HepG2 (cell line): ENCODE data around the gene SMIM29. TPM values are rescaled to one million over a fixed set of nuclear protein-coding genes. Genes with fewer than 3 reads are reported as not detected.

Experiments used
- ATAC-seq: fragments of 200-7000 bp; cut with Tn5 transposase; 3 replicates; pipeline ENCODE4 v1.9.1; 2020; ENCODE audit warnings: mild to moderate bottlenecking, moderate library complexity
- BruUV-seq: library from RNA; stranded (reverse); fragments of 400-500 nt; replicated peaks from 2 replicates; lab custom pipeline; 2021; lab: Mats Ljungman, UMichigan
- CTCF ChIA-PET: fragments of 300-600 bp; formaldehyde crosslinking; extraction: SDS; loops from one replicate; lab custom pipeline; 2021; ENCODE audit warnings: low total read pairs, inconsistent platforms, low intra/inter-chr PET ratio; lab: Yijun Ruan, JAX
- POLR2A ChIA-PET: fragments of 350-600 bp; sonication (Branson Sonifier 250); formaldehyde crosslinking; loops from one replicate; lab custom pipeline; 2020; ENCODE audit warnings: antibody characterized with exemption, inconsistent platforms; lab: Yijun Ruan, JAX
- DNase-seq: peaks from one replicate; pipeline ENCODE4 v3.0.0-alpha.2; 2015; ENCODE audit warnings: low spot score
- FAIRE-seq: peaks from 3 replicates; lab custom pipeline; 2011; peaks lifted over from hg19 to GRCh38; lab: Jason Lieb, UNC
- H2AFZ ChIP-seq: one replicate; pipeline ENCODE4 v1.6.1; 2011; ENCODE audit warnings: low read length, inconsistent platforms
- H3K27ac ChIP-seq: fragments of 300-600 bp; 3 replicates; pipeline ENCODE4 v1.8.0; 2011; ENCODE audit warnings: mixed run types, mild to moderate bottlenecking, mixed read lengths, low read length, inconsistent platforms; ENCODE audit not compliant: insufficient read depth; ENCODE audit errors: extremely low read length
- H3K27me3 ChIP-seq, 2 experiments: fragments of 200-600 bp in 1 of 2; 2 replicates in 1 of 2; 3 replicates in 1 of 2; pipeline versions ENCODE4 v1.6.0 to v1.8.0; 2011; ENCODE audit warnings: low read length in 2 of 2, mild to moderate bottlenecking in 2 of 2, moderate library complexity in 2 of 2, inconsistent platforms in 1 of 2; ENCODE audit not compliant: insufficient read depth in 2 of 2, control insufficient read depth in 1 of 2
- H3K36me3 ChIP-seq, 2 experiments: fragments of 200-600 bp in 1 of 2; replicated peaks in 1 of 2; 2 replicates in 1 of 2; 3 replicates in 1 of 2; pipeline versions ENCODE4 v1.5.1 to v1.8.0; 2011; ENCODE audit warnings: low read length in 2 of 2, inconsistent platforms in 1 of 2; ENCODE audit not compliant: insufficient read depth in 2 of 2, control insufficient read depth in 1 of 2
- H3K4me1 ChIP-seq: 2 replicates; pipeline ENCODE4 v1.5.1; 2012; ENCODE audit warnings: low read length, inconsistent platforms; ENCODE audit not compliant: insufficient read depth
- H3K4me2 ChIP-seq: 2 replicates; pipeline ENCODE4 v1.6.0; 2011; ENCODE audit warnings: low read depth, low read length, inconsistent platforms
- H3K4me3 ChIP-seq, 3 experiments: fragments of 200-600 bp in 1 of 3; sonication (generic), shearing (Covaris generic) in 1 of 3; replicated peaks in 1 of 3; 2 replicates each; pipeline ENCODE4 v1.5.1; 2011 to 2016; ENCODE audit warnings: low read length in 3 of 3, inconsistent platforms in 2 of 3, low read depth in 2 of 3, mild to moderate bottlenecking in 2 of 3, control low read depth in 1 of 3, mixed read lengths in 1 of 3; ENCODE audit not compliant: insufficient read depth in 1 of 3
- H3K79me2 ChIP-seq: one replicate; pipeline ENCODE4 v1.6.1; 2011; ENCODE audit warnings: low read length, inconsistent platforms; ENCODE audit not compliant: insufficient read depth
- H3K9ac ChIP-seq: 2 replicates; pipeline ENCODE4 v1.6.0; 2011; ENCODE audit warnings: mild to moderate bottlenecking, low read depth, low read length, inconsistent platforms; ENCODE audit not compliant: insufficient read depth
- H3K9me3 ChIP-seq: 2 replicates; pipeline ENCODE4 v1.5.1; 2012; ENCODE audit warnings: mild to moderate bottlenecking, low read length
- H4K20me1 ChIP-seq: 2 replicates; pipeline ENCODE4 v1.6.0; 2011; ENCODE audit warnings: inconsistent platforms, mild to moderate bottlenecking, low read length, moderate library complexity; ENCODE audit not compliant: insufficient read depth
- CREBL2 ChIP-seq: sonication (generic); formaldehyde crosslinking; IDR thresholded peaks from 2 replicates; pipeline ENCODE4 v1.8.1; 2023; ENCODE audit warnings: missing genetic modification reagents, mild to moderate bottlenecking, borderline replicate concordance
- EZH2 ChIP-seq: conservative IDR thresholded peaks from 2 replicates; pipeline ENCODE4 v1.6.1; 2012; ENCODE audit warnings: mild to moderate bottlenecking, low read depth, low read length, moderate library complexity
- FOXP1 ChIP-seq, 2 experiments: fragments of 450-650 bp in 1 of 2; IDR thresholded peaks; 2 replicates each; pipeline ENCODE4 v1.6.1; 2017 to 2018; ENCODE audit warnings: antibody characterized with exemption in 1 of 2
- MYNN ChIP-seq: sonication (generic); formaldehyde crosslinking; IDR thresholded peaks from 2 replicates; pipeline ENCODE4 v1.4.0; 2020; ENCODE audit warnings: mild to moderate bottlenecking, low read depth, missing genetic modification reagents
- NFE2L2 ChIP-seq: fragments of 150-350 bp; IDR thresholded peaks from 2 replicates; pipeline ENCODE4 v1.6.1; 2014; ENCODE audit warnings: low read length
- SIN3B ChIP-seq: fragments of 150-350 bp; IDR thresholded peaks from 2 replicates; pipeline ENCODE4 v1.6.1; 2014; ENCODE audit warnings: low read length
- TCF7 ChIP-seq: sonication (generic); IDR thresholded peaks from 2 replicates; pipeline ENCODE4 v1.6.1; 2016; ENCODE audit warnings: antibody characterized with exemption, low read depth
- THAP11 ChIP-seq: IDR thresholded peaks from 2 replicates; pipeline ENCODE4 v1.6.1; 2016; ENCODE audit warnings: missing biosample characterization, missing genetic modification reagents
- ZFP36L1 ChIP-seq: sonication (generic); formaldehyde crosslinking; IDR thresholded peaks from 2 replicates; pipeline ENCODE4 v1.8.0; 2022; ENCODE audit warnings: mild to moderate bottlenecking, missing genetic modification reagents, moderate library complexity
- ZNF350 ChIP-seq: sonication (generic); formaldehyde crosslinking; IDR thresholded peaks from 2 replicates; pipeline ENCODE4 v1.4.0; 2020; ENCODE audit warnings: mild to moderate bottlenecking, low read depth, missing genetic modification reagents, borderline replicate concordance
- ZNF451 ChIP-seq: sonication (generic); formaldehyde crosslinking; IDR thresholded peaks from 2 replicates; pipeline ENCODE4 v1.5.0; 2020; ENCODE audit warnings: mild to moderate bottlenecking, missing genetic modification reagents
- WGBS: methylation state at CpG from one replicate; pipeline ENCODE4 v1.1.6; 2017; ENCODE audit warnings: low lambda C conversion rate; 5-methylcytosine and 5-hydroxymethylcytosine counted together
- in situ Hi-C: cut with HindIII; loops from 2 replicates; pipeline ENCODE4 v1.10.0; 2017; ENCODE audit warnings: low pct_unique_long_range_greater_than_20kb; ENCODE audit not compliant: extremely low pct_ligation_motif_present
- intact Hi-C: fragments of 100-400 bp; cut with micrococcal nuclease; formaldehyde crosslinking; loops from one replicate; pipeline ENCODE4 v1.10.0; 2022; ENCODE audit not compliant: unreplicated experiment
- polyA plus RNA-seq, 8 experiments: library from polyadenylated mRNA; depleted of rRNA in 3 of 8; stranded (reverse) in 7 of 8; unstranded in 1 of 8; fragments of >200 nt; fragmentation: Illumina TruSeq in 4 of 8; extraction: Trizol in 4 of 8; gene quantifications; 2 replicates each; pipeline versions ENCODE4 v1.2.1 to v1.2.3, GENCODE V29; 2011 to 2016; ENCODE audit warnings: low read depth in 4 of 8, missing spikeins in 1 of 8, mixed read lengths in 1 of 8; ENCODE audit not compliant: insufficient read depth in 1 of 8
- total RNA-seq, 5 experiments: library from RNA; depleted of rRNA; stranded (reverse); fragments of >200 nt; fragmentation: Illumina TruSeq; extraction: Trizol; gene quantifications; 2 replicates each; pipeline ENCODE4 v1.2.3, GENCODE V29; 2016; ENCODE audit warnings: low read depth in 1 of 5
- TF ChIP-seq, protein P1 (sequence below): sonication (generic); formaldehyde crosslinking; IDR thresholded peaks from 2 replicates; pipeline ENCODE4 v1.4.0; 2020; ENCODE audit warnings: missing genetic modification reagents
- TF ChIP-seq, protein P2 (sequence below): sonication (generic); IDR thresholded peaks from 2 replicates; pipeline ENCODE4 v1.6.1; 2016; ENCODE audit warnings: low read depth, borderline replicate concordance

Gene SMIM29
- total and polyA plus RNA-seq, 2 of the 13 experiments (the other 11 are each of a cell fraction or from before 2014, with no cell fraction given) = 8.8 to 15.3 TPM

DNA sequence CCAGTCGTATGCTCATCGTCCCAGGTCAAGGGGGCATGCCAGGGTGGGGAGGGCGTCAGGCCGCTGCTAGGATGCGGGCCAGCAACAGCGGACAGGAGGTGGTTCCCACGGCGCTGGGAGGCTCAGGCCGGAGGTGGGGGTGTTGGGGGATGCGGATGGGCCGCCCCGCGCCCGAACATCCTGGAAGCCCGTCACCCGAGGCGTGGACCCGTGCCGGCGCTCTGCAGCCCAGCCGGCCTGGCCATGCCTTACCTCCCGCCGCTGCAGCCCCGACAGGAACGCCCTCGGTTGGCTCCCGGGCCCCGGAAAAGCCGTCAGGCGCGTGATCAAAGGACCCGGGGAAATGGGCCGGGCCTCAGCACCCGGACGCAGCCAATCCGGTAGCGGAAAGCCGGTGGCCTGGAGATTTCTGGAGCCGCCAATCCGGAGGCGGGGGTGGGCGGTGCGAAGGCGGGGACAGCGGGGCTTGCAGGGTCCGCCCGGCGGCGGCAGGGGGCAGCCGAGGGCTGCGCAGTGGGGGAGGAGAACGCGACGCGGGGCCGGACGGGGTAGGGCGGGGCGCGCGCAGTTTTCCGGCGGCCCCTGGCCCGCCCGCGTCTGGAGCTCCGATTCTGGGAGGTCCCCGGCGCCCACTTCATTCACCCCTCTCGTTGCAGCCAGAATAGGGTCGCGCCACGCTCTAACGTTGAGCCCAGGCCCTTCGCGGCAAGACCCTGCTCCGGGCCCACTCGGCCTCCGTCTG lies at the start of gene SMIM29 (continued):
- TF ChIP-seq, protein P1, sequence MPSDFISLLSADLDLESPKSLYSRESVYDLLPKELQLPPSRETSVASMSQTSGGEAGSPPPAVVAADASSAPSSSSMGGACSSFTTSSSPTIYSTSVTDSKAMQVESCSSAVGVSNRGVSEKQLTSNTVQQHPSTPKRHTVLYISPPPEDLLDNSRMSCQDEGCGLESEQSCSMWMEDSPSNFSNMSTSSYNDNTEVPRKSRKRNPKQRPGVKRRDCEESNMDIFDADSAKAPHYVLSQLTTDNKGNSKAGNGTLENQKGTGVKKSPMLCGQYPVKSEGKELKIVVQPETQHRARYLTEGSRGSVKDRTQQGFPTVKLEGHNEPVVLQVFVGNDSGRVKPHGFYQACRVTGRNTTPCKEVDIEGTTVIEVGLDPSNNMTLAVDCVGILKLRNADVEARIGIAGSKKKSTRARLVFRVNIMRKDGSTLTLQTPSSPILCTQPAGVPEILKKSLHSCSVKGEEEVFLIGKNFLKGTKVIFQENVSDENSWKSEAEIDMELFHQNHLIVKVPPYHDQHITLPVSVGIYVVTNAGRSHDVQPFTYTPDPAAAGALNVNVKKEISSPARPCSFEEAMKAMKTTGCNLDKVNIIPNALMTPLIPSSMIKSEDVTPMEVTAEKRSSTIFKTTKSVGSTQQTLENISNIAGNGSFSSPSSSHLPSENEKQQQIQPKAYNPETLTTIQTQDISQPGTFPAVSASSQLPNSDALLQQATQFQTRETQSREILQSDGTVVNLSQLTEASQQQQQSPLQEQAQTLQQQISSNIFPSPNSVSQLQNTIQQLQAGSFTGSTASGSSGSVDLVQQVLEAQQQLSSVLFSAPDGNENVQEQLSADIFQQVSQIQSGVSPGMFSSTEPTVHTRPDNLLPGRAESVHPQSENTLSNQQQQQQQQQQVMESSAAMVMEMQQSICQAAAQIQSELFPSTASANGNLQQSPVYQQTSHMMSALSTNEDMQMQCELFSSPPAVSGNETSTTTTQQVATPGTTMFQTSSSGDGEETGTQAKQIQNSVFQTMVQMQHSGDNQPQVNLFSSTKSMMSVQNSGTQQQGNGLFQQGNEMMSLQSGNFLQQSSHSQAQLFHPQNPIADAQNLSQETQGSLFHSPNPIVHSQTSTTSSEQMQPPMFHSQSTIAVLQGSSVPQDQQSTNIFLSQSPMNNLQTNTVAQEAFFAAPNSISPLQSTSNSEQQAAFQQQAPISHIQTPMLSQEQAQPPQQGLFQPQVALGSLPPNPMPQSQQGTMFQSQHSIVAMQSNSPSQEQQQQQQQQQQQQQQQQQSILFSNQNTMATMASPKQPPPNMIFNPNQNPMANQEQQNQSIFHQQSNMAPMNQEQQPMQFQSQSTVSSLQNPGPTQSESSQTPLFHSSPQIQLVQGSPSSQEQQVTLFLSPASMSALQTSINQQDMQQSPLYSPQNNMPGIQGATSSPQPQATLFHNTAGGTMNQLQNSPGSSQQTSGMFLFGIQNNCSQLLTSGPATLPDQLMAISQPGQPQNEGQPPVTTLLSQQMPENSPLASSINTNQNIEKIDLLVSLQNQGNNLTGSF (CRISPR knock-in tag) = no peak

DNA sequence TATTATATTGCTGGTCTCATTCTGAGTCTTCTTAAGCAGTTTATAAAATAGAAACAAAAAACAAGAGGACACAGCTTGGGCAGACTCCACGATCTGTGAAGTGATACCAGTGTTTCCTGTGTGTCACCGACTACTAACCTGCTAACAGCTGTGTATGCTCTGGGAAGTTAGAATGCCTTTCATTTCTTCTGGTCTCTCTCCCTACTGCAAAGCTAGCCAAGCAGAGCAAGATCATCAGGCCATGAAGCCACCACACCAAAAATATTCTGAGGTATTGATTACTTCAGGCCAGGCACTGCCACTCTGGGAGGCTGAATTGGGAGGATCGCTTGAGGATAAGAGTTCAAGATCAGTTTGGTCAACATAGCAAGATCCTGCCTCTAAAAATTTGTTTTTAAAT lies 46.9 kb upstream of the SMIM29 start:
- H3K4me3 ChIP-seq = no peak overlapping the region
- H3K79me2 ChIP-seq = no peaks in the 10 kb centered on the region
- TF ChIP-seq MYNN (no peak), ZNF350 (CRISPR knock-in tag) (no peak), TCF7 (no peak), NFE2L2 (no peak), THAP11 (CRISPR knock-in tag) (no peak), ZNF451 (CRISPR knock-in tag) (no peak), ZFP36L1 (CRISPR knock-in tag) (no peak), EZH2 (no peak), CREBL2 (no peak), SIN3B (no peak), FOXP1 (IDR thresholded peaks at IDR 0.05) (no peak), FOXP1 (CRISPR knock-in tag; IDR thresholded peaks at IDR 0.05) (no peak)
- TF ChIP-seq, protein P2, sequence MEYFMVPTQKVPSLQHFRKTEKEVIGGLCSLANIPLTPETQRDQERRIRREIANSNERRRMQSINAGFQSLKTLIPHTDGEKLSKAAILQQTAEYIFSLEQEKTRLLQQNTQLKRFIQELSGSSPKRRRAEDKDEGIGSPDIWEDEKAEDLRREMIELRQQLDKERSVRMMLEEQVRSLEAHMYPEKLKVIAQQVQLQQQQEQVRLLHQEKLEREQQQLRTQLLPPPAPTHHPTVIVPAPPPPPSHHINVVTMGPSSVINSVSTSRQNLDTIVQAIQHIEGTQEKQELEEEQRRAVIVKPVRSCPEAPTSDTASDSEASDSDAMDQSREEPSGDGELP = no peak
- ChIA-PET CTCF (no interaction called here), POLR2A (no interaction called here)
- H3K27ac ChIP-seq = no peak overlapping the region
- H3K36me3 ChIP-seq = peaks cover 11 to 39% of the 10 kb centered on the region in 2 experiments
- no TSS peak for BruUV-seq
- H2AFZ ChIP-seq = no peak overlapping the region
- no peaks in the 10 kb centered on the region for H3K27me3 ChIP-seq
- H3K4me1 ChIP-seq = peaks cover 7% of the 10 kb centered on the region
- FAIRE-seq (no peak), DNase-seq (no peak), ATAC-seq (no peak)
- 99% methylated on average over 3 of the region's 3 CpGs for WGBS
- H3K9ac ChIP-seq = no peak overlapping the region
- H3K9me3 ChIP-seq = no peaks in the 10 kb centered on the region
- in situ Hi-C loops = no loop called here
- intact Hi-C loops = no loop called here
- H3K4me2 ChIP-seq = no peak overlapping the region
- H4K20me1 ChIP-seq = no peaks in the 10 kb centered on the region
